T-helper 1 cell treated with Interleukin-12 subunit alpha and Interleukin-12 subunit beta and Interleukin-4 antibody, amounts not matched to agents 30 μg/mL and 1 μg/mL, for 36 hours (primary cell): ENCODE data around the gene ZBTB6.
"Not testable (repeated sequence)": the region's sequence is repeated elsewhere in the genome, so short reads cannot be mapped to it uniquely, and the experiment has no call there.

Experiments used
- H3K27ac Mint-ChIP-seq: one replicate; pipeline ENCODE4 v1.8.0; 2021; ENCODE audit warnings: mild to moderate bottlenecking, mixed read lengths
- H3K27me3 Mint-ChIP-seq: one replicate; pipeline ENCODE4 v1.8.0; 2021; ENCODE audit warnings: low read depth, mixed read lengths
- H3K36me3 Mint-ChIP-seq: one replicate; pipeline ENCODE4 v1.8.0; 2021; ENCODE audit warnings: low read depth, mixed read lengths
- H3K4me1 Mint-ChIP-seq: one replicate; pipeline ENCODE4 v1.8.0; 2021; ENCODE audit warnings: low read depth, mixed read lengths
- H3K4me3 Mint-ChIP-seq: one replicate; pipeline ENCODE4 v1.8.0; 2021; ENCODE audit warnings: mild to moderate bottlenecking, moderate library complexity, mixed read lengths
- H3K9me3 Mint-ChIP-seq: one replicate; pipeline ENCODE4 v1.8.0; 2021; ENCODE audit warnings: mixed read lengths

ZBTB6 gene

GRCh38 chr9:122939601-122940000, 26.5 kb upstream of the ZBTB6 start:
- no peaks in the 10 kb centered on the region for H3K27me3 Mint-ChIP-seq

GRCh38 chr9:122936883-122937282, 23.8 kb upstream of the ZBTB6 start:
- Mint-ChIP-seq H3K36me3 (peaks cover 15% of the 10 kb centered on the region), H3K27me3 (no peaks in the 10 kb centered on the region), H3K4me3 (no peak overlapping the region), H3K27ac (no peak overlapping the region), H3K9me3 (no peaks in the 10 kb centered on the region), H3K4me1 (peaks cover 30% of the 10 kb centered on the region)

More at GRCh38 chr9:122939601-122940000, 26.5 kb upstream of the ZBTB6 start:
- Mint-ChIP-seq H3K36me3 (peaks cover 15% of the 10 kb centered on the region), H3K27ac (peak overlapping the region; percentile 43), H3K4me1 (peaks cover 26% of the 10 kb centered on the region), H3K4me3 (no peak overlapping the region), H3K9me3 (no peaks in the 10 kb centered on the region)

GRCh38 chr9:122936464-122936863, 23.3 kb upstream of the ZBTB6 start:
- H3K4me3 Mint-ChIP-seq = no peak overlapping the region
- H3K36me3 Mint-ChIP-seq = peaks cover 15% of the 10 kb centered on the region
- no peaks in the 10 kb centered on the region for H3K9me3 Mint-ChIP-seq
- no peak overlapping the region for H3K27ac Mint-ChIP-seq
- H3K4me1 Mint-ChIP-seq = peaks cover 26% of the 10 kb centered on the region
- H3K27me3 Mint-ChIP-seq = no peaks in the 10 kb centered on the region

- no peaks in the 10 kb centered on the region for H3K27me3 Mint-ChIP-seq
- no peak within 1 kb of the TSS for H3K4me3 Mint-ChIP-seq
- H3K9me3 Mint-ChIP-seq = no peaks in the 10 kb centered on the region
- H3K4me1 Mint-ChIP-seq = peaks cover 16% of the 10 kb centered on the region
- peak within 1 kb of the TSS; percentile 88 for H3K27ac Mint-ChIP-seq
- peaks cover 11% of the 10 kb centered on the region for H3K36me3 Mint-ChIP-seq
These were observed 18.4 kb upstream of the ZBTB6 start, which contains the start of gene ZBTB26 for GRCh38 chr9:122931226-122932121. TSS of gene ZBTB26 (minus strand) at chr9:122931512. CDS start at chr9:122919934, 11,578 bp downstream.

GRCh38 chr9:122930541-122931225, 17.6 kb upstream of the ZBTB6 start:
- no peak overlapping the region for H3K4me3 Mint-ChIP-seq
- H3K36me3 Mint-ChIP-seq = peaks cover 7% of the 10 kb centered on the region
- no peak overlapping the region for H3K27ac Mint-ChIP-seq
- no peaks in the 10 kb centered on the region for H3K9me3 Mint-ChIP-seq
- H3K27me3 Mint-ChIP-seq = no peaks in the 10 kb centered on the region
- peaks cover 12% of the 10 kb centered on the region for H3K4me1 Mint-ChIP-seq

GRCh38 chr9:122929796-122930354, 16.8 kb upstream of the ZBTB6 start:
- Mint-ChIP-seq H3K9me3 (no peaks in the 10 kb centered on the region), H3K27me3 (no peaks in the 10 kb centered on the region), H3K4me1 (peaks cover 9% of the 10 kb centered on the region), H3K27ac (no peak overlapping the region), H3K36me3 (peaks cover 4% of the 10 kb centered on the region), H3K4me3 (no peak overlapping the region)

GRCh38 chr9:122923947-122924346, 10.8 kb upstream of the ZBTB6 start:
- peaks cover 6% of the 10 kb centered on the region for H3K4me1 Mint-ChIP-seq
- H3K9me3 Mint-ChIP-seq = no peaks in the 10 kb centered on the region
- H3K27ac Mint-ChIP-seq = no peak overlapping the region
- H3K27me3 Mint-ChIP-seq = no peaks in the 10 kb centered on the region
- no peak overlapping the region for H3K4me3 Mint-ChIP-seq
- peaks cover 9% of the 10 kb centered on the region for H3K36me3 Mint-ChIP-seq

- H3K27me3 Mint-ChIP-seq = no peaks in the 10 kb centered on the region
- peaks cover 11% of the 10 kb centered on the region for H3K36me3 Mint-ChIP-seq
- peaks cover 6% of the 10 kb centered on the region for H3K4me1 Mint-ChIP-seq
- H3K27ac Mint-ChIP-seq = no peak overlapping the region
- no peaks in the 10 kb centered on the region for H3K9me3 Mint-ChIP-seq
- H3K4me3 Mint-ChIP-seq = no peak overlapping the region
These were observed 9.6 kb upstream of the ZBTB6 start for GRCh38 chr9:122922713-122923112.

GRCh38 chr9:122918310-122918709, 5.2 kb upstream of the ZBTB6 start:
- Mint-ChIP-seq H3K9me3 (no peaks in the 10 kb centered on the region), H3K4me3 (no peak overlapping the region), H3K27me3 (no peaks in the 10 kb centered on the region), H3K27ac (no peak overlapping the region), H3K4me1 (peaks cover 2% of the 10 kb centered on the region), H3K36me3 (peaks cover 10% of the 10 kb centered on the region)

- Mint-ChIP-seq H3K27me3 (no peaks in the 10 kb centered on the region), H3K4me1 (peaks cover 23% of the 10 kb centered on the region), H3K9me3 (no peaks in the 10 kb centered on the region), H3K36me3 (peaks cover 37% of the 10 kb centered on the region), H3K27ac (peak overlapping the region; percentile 97), H3K4me3 (peak overlapping the region; percentile 97)
These were observed 506 bp downstream of the ZBTB6 start for GRCh38 chr9:122912671-122912963.

- Mint-ChIP-seq H3K36me3 (peaks cover 20% of the 10 kb centered on the region), H3K4me1 (peaks cover 21% of the 10 kb centered on the region)
- H3K9me3 Mint-ChIP-seq, H3K27me3 Mint-ChIP-seq, H3K4me3 Mint-ChIP-seq, H3K27ac Mint-ChIP-seq: not testable (repeated sequence)
These were observed 7.0 kb downstream of the ZBTB6 start for GRCh38 chr9:122906122-122906521.

- H3K4me1 Mint-ChIP-seq = peaks cover 18% of the 10 kb centered on the region
These were observed 8.1 kb downstream of the ZBTB6 start, which contains the start of gene RC3H2 for GRCh38 chr9:122904823-122905710. TSS of gene RC3H2 (minus strand) at chr9:122905359. CDS start at chr9:122897509, 7,850 bp downstream.

GRCh38 chr9:122904466-122904822, 8.7 kb downstream of the ZBTB6 start:
- peak overlapping the region; percentile 92 for H3K27ac Mint-ChIP-seq
- H3K36me3 Mint-ChIP-seq = peaks cover 11% of the 10 kb centered on the region
- peak overlapping the region; percentile 94 for H3K4me3 Mint-ChIP-seq
- H3K27me3 Mint-ChIP-seq = no peaks in the 10 kb centered on the region
- H3K9me3 Mint-ChIP-seq = no peaks in the 10 kb centered on the region
- peaks cover 21% of the 10 kb centered on the region for H3K4me1 Mint-ChIP-seq

More at GRCh38 chr9:122904823-122905710, 8.1 kb downstream of the ZBTB6 start, which contains the start of gene RC3H2:
- peak within 1 kb of the TSS; percentile 92 for H3K27ac Mint-ChIP-seq
- no peaks in the 10 kb centered on the region for H3K27me3 Mint-ChIP-seq
- H3K36me3 Mint-ChIP-seq = peaks cover 13% of the 10 kb centered on the region
- no peaks in the 10 kb centered on the region for H3K9me3 Mint-ChIP-seq
- peak within 1 kb of the TSS; percentile 94 for H3K4me3 Mint-ChIP-seq

- peaks cover 29% of the 10 kb centered on the region for H3K4me1 Mint-ChIP-seq
- H3K36me3 Mint-ChIP-seq = peaks cover 8% of the 10 kb centered on the region
- H3K9me3 Mint-ChIP-seq = no peaks in the 10 kb centered on the region
- H3K4me3 Mint-ChIP-seq = peak overlapping the region; percentile 26
- H3K27ac Mint-ChIP-seq = no peak overlapping the region
- no peaks in the 10 kb centered on the region for H3K27me3 Mint-ChIP-seq
These were observed 12.3 kb downstream of the ZBTB6 start for GRCh38 chr9:122900791-122901190.
